ENCODE measurements around the gene ARHGAP31.

DNA sequence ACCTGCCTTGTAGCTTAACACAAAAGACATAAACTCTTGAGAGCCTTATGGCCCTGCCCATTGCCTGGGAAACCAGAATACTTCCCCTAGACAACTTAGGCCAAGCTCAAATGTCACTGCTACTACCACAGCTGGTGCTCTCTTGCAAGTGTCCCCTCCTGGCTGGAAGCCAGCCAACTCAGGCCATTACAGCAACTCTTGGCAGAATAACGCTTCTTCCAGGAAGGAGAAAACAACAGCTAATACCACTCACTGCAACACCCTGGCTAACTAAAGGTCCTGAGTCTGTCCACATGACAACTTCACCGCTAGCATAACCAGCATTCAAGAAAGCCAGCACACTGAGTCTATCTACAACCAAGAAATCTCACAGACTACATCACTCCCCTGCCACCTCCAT lies 48.4 kb upstream of the ARHGAP31 start:
- TF ChIP-seq EZH2 (IDR thresholded peaks at IDR 0.05; ENCODE audit: low read depth): no peak
- TF ChIP-seq, protein P1, sequence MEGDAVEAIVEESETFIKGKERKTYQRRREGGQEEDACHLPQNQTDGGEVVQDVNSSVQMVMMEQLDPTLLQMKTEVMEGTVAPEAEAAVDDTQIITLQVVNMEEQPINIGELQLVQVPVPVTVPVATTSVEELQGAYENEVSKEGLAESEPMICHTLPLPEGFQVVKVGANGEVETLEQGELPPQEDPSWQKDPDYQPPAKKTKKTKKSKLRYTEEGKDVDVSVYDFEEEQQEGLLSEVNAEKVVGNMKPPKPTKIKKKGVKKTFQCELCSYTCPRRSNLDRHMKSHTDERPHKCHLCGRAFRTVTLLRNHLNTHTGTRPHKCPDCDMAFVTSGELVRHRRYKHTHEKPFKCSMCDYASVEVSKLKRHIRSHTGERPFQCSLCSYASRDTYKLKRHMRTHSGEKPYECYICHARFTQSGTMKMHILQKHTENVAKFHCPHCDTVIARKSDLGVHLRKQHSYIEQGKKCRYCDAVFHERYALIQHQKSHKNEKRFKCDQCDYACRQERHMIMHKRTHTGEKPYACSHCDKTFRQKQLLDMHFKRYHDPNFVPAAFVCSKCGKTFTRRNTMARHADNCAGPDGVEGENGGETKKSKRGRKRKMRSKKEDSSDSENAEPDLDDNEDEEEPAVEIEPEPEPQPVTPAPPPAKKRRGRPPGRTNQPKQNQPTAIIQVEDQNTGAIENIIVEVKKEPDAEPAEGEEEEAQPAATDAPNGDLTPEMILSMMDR (conservative IDR thresholded peaks at IDR 0.05): no peak
